ENCODE results near the gene OTX1. TPM values are rescaled to one million over a fixed set of nuclear protein-coding genes. Genes with fewer than 3 reads are reported as not detected.
"Not testable (repeated sequence)": the region's sequence is repeated elsewhere in the genome, so short reads cannot be mapped to it uniquely, and the experiment has no call there.

OTX1 gene
- total RNA-seq, 1 experiment from 2014 or later: 8.3 TPM

DNA sequence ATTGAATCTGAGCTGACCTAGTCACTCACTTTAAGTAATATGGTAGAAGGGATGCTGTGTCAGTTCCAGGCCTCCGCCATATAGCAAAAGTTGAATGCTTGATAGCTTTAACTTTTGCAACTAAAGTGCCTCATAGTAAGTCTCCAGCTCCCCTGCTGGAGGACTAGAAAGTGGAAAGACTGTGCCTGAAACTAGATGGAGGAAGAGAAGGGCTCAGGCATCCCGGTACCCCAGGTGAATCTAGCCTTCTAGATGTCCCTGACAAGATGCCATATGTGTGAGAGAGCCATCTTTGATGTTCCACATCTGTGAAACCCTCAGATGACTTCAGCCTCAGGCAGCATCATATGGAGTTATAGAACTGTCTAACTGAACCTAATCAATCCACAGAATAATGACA is 21.0 kb downstream of the OTX1 start:
- H3K36me3 Mint-ChIP-seq (ENCODE audit: insufficient read depth, unreplicated experiment): no peaks in the 10 kb centered on the region
- no peaks in the 10 kb centered on the region for H3K9me3 Mint-ChIP-seq (ENCODE audit: low read depth, unreplicated experiment)
- no peak for TF ChIP-seq CTCF (IDR thresholded peaks at IDR 0.05; ENCODE audit: unreplicated experiment)
- CTCF ChIA-PET: no interaction called here
- intact Hi-C loops (cut with micrococcal nuclease; ENCODE audit: unreplicated experiment): no loop called here
- no peak overlapping the region for H3K27ac Mint-ChIP-seq (ENCODE audit: unreplicated experiment)
- no peaks in the 10 kb centered on the region for H3K4me1 Mint-ChIP-seq (ENCODE audit: low read depth, unreplicated experiment)
- no peak for DNase-seq
- no peak overlapping the region for H3K4me3 Mint-ChIP-seq (ENCODE audit: low read depth, unreplicated experiment)
- BruUV-seq (replicated peaks): no TSS peak
- H3K27me3 Mint-ChIP-seq (ENCODE audit: unreplicated experiment): no peaks in the 10 kb centered on the region

DNA sequence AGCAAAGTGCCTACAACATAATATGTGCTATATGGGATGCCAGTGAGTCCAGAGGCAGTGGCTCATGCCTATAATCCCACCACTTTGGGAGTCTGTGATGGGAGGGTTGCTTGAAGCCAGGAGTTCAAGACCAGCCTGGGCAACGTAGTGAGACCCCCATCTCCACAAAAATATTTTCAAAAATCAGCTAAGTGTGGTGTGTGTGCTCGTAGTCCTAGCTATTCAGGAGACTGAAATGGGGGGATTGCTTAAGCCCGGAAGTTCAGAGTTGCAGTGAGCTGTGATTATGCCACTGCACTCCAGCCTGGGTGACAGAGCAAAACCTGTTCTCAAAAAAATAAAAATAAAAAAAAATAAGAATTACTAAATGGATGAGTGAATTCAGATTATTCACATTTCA is 23.4 kb downstream of the OTX1 start:
- TF ChIP-seq CTCF (IDR thresholded peaks at IDR 0.05; ENCODE audit: unreplicated experiment): no peak
- no peaks in the 10 kb centered on the region for H3K27me3 Mint-ChIP-seq (ENCODE audit: unreplicated experiment)
- no TSS peak for BruUV-seq (replicated peaks)
- no peak overlapping the region for H3K4me3 Mint-ChIP-seq (ENCODE audit: low read depth, unreplicated experiment)
- H3K4me1 Mint-ChIP-seq (ENCODE audit: low read depth, unreplicated experiment): peaks cover 12% of the 10 kb centered on the region
- intact Hi-C loops (cut with micrococcal nuclease; ENCODE audit: unreplicated experiment): no loop called here
- DNase-seq: no peak
- CTCF ChIA-PET: no interaction called here
- no peak overlapping the region for H3K27ac Mint-ChIP-seq (ENCODE audit: unreplicated experiment)
- no peaks in the 10 kb centered on the region for H3K9me3 Mint-ChIP-seq (ENCODE audit: low read depth, unreplicated experiment)
- H3K36me3 Mint-ChIP-seq (ENCODE audit: insufficient read depth, unreplicated experiment): peaks cover 6% of the 10 kb centered on the region

GRCh38 chr2:63074399-63074798 is 23.8 kb downstream of the OTX1 start:
- BruUV-seq (replicated peaks); H3K27ac Mint-ChIP-seq (ENCODE audit: unreplicated experiment); DNase-seq; intact Hi-C loops (cut with micrococcal nuclease; ENCODE audit: unreplicated experiment); H3K9me3 Mint-ChIP-seq (ENCODE audit: low read depth, unreplicated experiment); CTCF ChIA-PET; H3K27me3 Mint-ChIP-seq (ENCODE audit: unreplicated experiment); H3K36me3 Mint-ChIP-seq (ENCODE audit: insufficient read depth, unreplicated experiment); H3K4me3 Mint-ChIP-seq (ENCODE audit: low read depth, unreplicated experiment): not testable (repeated sequence)
- H3K4me1 Mint-ChIP-seq (ENCODE audit: low read depth, unreplicated experiment): peaks cover 16% of the 10 kb centered on the region

GRCh38 chr2:63078852-63079606 is 28.4 kb downstream of the OTX1 start:
- Mint-ChIP-seq H3K27ac (ENCODE audit: unreplicated experiment) (peak overlapping the region; percentile 76), H3K4me1 (ENCODE audit: low read depth, unreplicated experiment) (peaks cover 27% of the 10 kb centered on the region), H3K9me3 (ENCODE audit: low read depth, unreplicated experiment) (no peaks in the 10 kb centered on the region), H3K27me3 (ENCODE audit: unreplicated experiment) (no peaks in the 10 kb centered on the region), H3K4me3 (ENCODE audit: low read depth, unreplicated experiment) (no peak overlapping the region), H3K36me3 (ENCODE audit: insufficient read depth, unreplicated experiment) (peaks cover 11% of the 10 kb centered on the region)
- peak; percentile 54 for DNase-seq
- no TSS peak for BruUV-seq (replicated peaks)
- intact Hi-C loops (cut with micrococcal nuclease; ENCODE audit: unreplicated experiment): no loop called here
- TF ChIP-seq CTCF (IDR thresholded peaks at IDR 0.05; ENCODE audit: unreplicated experiment): no peak
- CTCF ChIA-PET: interaction anchor here (0.6 to 1.4 kb wide), 3 partner anchors 46 to 341 kb away, joined by 3 to 4 read pairs (median 3); no protein-coding TSS in a partner anchor

DNA sequence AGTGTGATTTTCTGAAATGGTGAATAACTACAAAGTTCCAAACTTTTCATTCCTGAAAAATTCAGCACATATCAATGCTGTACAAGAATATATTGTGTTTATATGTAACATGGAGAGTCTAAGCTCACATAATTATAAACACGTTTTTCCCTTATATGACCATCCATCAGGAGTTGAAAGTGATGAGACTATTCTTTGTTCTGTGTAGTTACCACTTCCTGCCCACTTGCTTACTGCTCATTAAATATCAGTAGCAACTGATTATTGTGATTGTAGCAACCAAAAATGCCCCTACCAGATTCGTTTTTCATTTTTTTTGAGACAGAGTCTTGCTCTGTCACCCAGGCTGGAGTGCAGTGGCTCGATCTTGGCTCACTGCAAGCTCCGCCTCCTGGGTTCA is 30.8 kb downstream of the OTX1 start:
- Mint-ChIP-seq H3K4me3 (ENCODE audit: low read depth, unreplicated experiment) (no peak overlapping the region), H3K27me3 (ENCODE audit: unreplicated experiment) (no peaks in the 10 kb centered on the region), H3K27ac (ENCODE audit: unreplicated experiment) (no peak overlapping the region), H3K9me3 (ENCODE audit: low read depth, unreplicated experiment) (no peaks in the 10 kb centered on the region), H3K36me3 (ENCODE audit: insufficient read depth, unreplicated experiment) (peaks cover 11% of the 10 kb centered on the region), H3K4me1 (ENCODE audit: low read depth, unreplicated experiment) (peaks cover 48% of the 10 kb centered on the region)
- BruUV-seq (replicated peaks): no TSS peak
- intact Hi-C loops (cut with micrococcal nuclease; ENCODE audit: unreplicated experiment): loop anchor here (10.0 kb wide), 1 partner anchor 103 kb away; no protein-coding TSS in a partner anchor
- no peak for DNase-seq
- TF ChIP-seq CTCF (IDR thresholded peaks at IDR 0.05; ENCODE audit: unreplicated experiment): no peak
- CTCF ChIA-PET: no interaction called here
